ENCODE results near the gene TARDBP.
"Not testable (repeated sequence)": the region's sequence is repeated elsewhere in the genome, so short reads cannot be mapped to it uniquely, and the experiment has no call there.

The TARDBP gene

DNA sequence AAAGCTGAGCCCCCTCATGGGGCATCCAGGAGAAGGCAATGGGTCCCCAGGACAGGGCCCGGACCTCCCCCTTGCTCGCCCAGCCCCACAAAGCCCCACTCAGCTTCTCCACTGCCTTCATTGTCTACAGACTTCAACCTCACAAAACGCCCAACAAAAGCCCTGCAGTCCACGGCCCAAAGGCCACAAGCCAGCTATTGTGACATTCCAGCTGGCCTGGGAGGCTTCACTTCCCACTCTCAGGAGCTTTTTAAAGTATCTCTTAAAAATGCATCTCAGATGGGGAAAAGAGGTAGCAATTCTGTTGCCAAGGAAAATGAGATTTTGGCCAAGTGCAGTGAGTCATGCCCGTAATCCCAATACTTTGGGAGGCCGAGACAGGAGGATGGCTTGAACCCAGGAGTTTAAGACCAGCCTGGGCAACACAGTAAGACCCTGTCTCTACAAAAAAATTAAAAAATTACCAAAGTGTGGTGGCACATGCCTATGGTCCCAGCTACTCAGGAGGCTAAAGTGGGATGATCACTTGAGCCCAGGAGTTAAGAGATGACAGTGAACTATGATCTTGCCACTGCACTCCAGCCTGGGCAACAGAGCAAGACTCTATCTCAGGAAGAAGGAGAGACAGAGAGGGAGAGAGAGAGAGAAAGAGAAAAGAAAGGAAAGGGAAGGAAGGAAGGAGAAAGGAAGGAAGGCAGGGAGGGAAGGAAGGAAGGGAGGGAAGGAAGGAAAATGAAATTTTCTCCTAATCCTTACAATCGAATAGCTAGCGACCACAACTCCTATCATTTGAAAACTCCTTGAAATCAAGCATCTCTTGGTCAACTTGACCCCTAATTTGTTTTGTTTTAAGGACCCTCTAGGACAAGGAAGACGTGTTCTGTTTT is 31.4 kb upstream of the TARDBP start:
- no peak for DNase-seq (ENCODE audit: low read depth)
- H3K4me3 ChIP-seq (ENCODE audit: low read depth, low read length), result no peak overlapping the region
- TF ChIP-seq, protein P1, sequence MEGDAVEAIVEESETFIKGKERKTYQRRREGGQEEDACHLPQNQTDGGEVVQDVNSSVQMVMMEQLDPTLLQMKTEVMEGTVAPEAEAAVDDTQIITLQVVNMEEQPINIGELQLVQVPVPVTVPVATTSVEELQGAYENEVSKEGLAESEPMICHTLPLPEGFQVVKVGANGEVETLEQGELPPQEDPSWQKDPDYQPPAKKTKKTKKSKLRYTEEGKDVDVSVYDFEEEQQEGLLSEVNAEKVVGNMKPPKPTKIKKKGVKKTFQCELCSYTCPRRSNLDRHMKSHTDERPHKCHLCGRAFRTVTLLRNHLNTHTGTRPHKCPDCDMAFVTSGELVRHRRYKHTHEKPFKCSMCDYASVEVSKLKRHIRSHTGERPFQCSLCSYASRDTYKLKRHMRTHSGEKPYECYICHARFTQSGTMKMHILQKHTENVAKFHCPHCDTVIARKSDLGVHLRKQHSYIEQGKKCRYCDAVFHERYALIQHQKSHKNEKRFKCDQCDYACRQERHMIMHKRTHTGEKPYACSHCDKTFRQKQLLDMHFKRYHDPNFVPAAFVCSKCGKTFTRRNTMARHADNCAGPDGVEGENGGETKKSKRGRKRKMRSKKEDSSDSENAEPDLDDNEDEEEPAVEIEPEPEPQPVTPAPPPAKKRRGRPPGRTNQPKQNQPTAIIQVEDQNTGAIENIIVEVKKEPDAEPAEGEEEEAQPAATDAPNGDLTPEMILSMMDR (IDR thresholded peaks at IDR 0.05; ENCODE audit: control insufficient read depth, extremely low read depth, insufficient read depth), result no peak

- TF ChIP-seq, protein P1 (IDR thresholded peaks at IDR 0.05; ENCODE audit: control insufficient read depth, extremely low read depth, insufficient read depth), result no peak
- DNase-seq (ENCODE audit: low read depth), result no peak
- H3K4me3 ChIP-seq (ENCODE audit: low read depth, low read length), result no peak overlapping the region
These were observed 25.9 kb upstream of the TARDBP start for GRCh38 chr1:10986525-10986890.

DNA sequence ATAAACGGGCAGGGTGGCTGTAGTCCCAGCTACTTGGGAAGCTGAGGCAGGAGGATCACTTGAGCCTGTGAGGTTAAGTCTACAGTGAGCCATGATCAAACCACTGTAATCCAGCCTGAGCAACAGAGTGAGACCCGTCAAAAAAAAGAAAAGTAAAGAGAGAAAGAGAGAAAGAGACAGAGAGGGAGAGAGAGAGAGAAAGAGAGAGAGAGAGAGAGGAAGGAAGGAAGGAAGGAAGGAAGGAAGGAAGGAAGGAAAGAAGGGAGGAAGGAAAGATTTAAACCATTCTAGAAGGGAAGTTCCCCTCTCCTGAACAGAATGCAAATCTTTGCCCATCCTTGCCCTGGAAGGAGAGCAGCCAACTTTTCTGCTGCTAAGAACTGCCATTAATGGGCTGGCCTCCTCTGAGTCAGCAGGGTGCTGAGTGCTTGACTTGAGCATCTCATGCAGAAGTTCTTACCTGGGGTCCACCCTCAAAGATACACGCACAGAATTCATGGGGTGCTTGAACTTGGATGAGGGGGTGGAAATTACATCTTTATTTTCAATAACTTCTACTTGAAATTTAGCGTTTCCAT is 24.5 kb upstream of the TARDBP start:
- no peak for DNase-seq (ENCODE audit: low read depth)
- no peak overlapping the region for H3K4me3 ChIP-seq (ENCODE audit: low read depth, low read length)
- TF ChIP-seq, protein P1 (IDR thresholded peaks at IDR 0.05; ENCODE audit: control insufficient read depth, extremely low read depth, insufficient read depth), result no peak

DNA sequence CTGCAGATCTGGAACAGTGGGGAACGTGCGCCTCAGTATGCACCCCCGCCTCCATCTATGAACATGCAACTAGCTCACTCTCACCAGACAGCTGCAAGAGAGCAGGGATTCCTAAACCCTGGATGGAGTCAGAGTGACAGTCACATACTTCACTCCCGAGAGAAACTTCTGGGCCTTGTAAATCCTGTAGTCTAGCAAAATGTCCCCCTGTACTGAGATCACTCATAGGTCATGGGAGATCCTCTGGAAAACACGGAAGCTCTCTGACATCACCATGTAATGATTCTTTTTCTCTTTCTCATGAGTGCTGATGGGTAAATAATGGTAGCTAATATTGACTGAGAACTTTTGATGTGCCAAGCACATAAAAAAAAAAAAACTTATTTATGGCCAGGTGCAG is 23.4 kb upstream of the TARDBP start:
- TF ChIP-seq, protein P1 (IDR thresholded peaks at IDR 0.05; ENCODE audit: control insufficient read depth, extremely low read depth, insufficient read depth), result no peak
- no peak overlapping the region for H3K4me3 ChIP-seq (ENCODE audit: low read depth, low read length)
- DNase-seq (ENCODE audit: low read depth), result no peak

- H3K4me3 ChIP-seq (ENCODE audit: low read depth, low read length); DNase-seq (ENCODE audit: low read depth): not testable (repeated sequence)
These were observed 22.4 kb upstream of the TARDBP start for GRCh38 chr1:10989920-10990516.

- DNase-seq (ENCODE audit: low read depth), result no peak
These were observed 21.6 kb upstream of the TARDBP start for GRCh38 chr1:10990828-10991227.

DNA sequence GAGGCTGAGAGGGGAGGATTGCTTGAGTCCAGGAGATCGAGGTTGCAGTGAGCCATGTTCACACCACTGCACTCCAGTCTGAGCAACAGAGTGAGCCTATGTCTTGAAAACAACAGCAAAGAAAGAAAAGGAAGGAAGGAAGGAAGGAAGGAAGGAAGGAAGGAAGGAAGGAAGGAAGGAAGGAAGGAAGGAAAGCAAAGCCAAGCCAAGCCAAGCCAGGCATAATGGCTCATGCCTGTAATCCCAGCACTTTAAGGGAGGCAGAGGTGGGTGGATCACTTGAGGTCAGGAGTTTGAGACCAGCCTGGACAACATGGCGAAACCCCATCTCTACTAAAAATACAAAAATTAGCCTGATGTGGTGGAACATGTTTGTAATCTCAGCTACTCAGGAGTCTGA is 20.4 kb upstream of the TARDBP start:
- DNase-seq (ENCODE audit: low read depth); H3K4me3 ChIP-seq (ENCODE audit: low read depth, low read length): not testable (repeated sequence)

More at GRCh38 chr1:10990828-10991227, 21.6 kb upstream of the TARDBP start:
- no peak overlapping the region for H3K4me3 ChIP-seq (ENCODE audit: low read depth, low read length)
- TF ChIP-seq, protein P1 (IDR thresholded peaks at IDR 0.05; ENCODE audit: control insufficient read depth, extremely low read depth, insufficient read depth), result no peak

Data from LNCaP clone FGC (cell line).